CD14-positive monocyte (primary cell): Measurements from ENCODE around the gene ZP2. TPM values are rescaled to one million over a fixed set of nuclear protein-coding genes. Genes with fewer than 3 reads are reported as not detected.

ENCODE experiments used
- DNase-seq, 3 donors: peaks; one replicate each; pipeline ENCODE4 v3.0.0-alpha.2; 2011 to 2022
- H2AFZ ChIP-seq: 2 replicates; pipeline ENCODE4 v1.6.0; 2012; ENCODE audit warnings: mild to moderate bottlenecking, low read depth, low read length, inconsistent platforms; ENCODE audit not compliant: insufficient read depth, poor library complexity, severe bottlenecking
- H3K27ac ChIP-seq, 2 donors: 1 replicate in 1 of 2; 2 replicates in 1 of 2; pipeline ENCODE4 v1.5.1; 2012 to 2013; ENCODE audit warnings: low read length in 2 of 2, control low read depth in 1 of 2, inconsistent platforms in 1 of 2, low read depth in 1 of 2, mild to moderate bottlenecking in 1 of 2
- H3K27me3 ChIP-seq, 2 donors: one replicate each; pipeline versions ENCODE4 v1.6.0 to v1.6.1; 2011 to 2013; ENCODE audit warnings: low read length in 2 of 2; ENCODE audit not compliant: control insufficient read depth in 2 of 2, insufficient read depth in 2 of 2
- H3K36me3 ChIP-seq, 2 donors: replicated peaks in 1 of 2; 1 replicate in 1 of 2; 2 replicates in 1 of 2; pipeline versions ENCODE4 v1.5.1 to v1.6.1; 2012 to 2013; ENCODE audit warnings: low read length in 2 of 2, control low read depth in 1 of 2, inconsistent platforms in 1 of 2, mild to moderate bottlenecking in 1 of 2; ENCODE audit not compliant: insufficient read depth in 2 of 2, control insufficient read depth in 1 of 2
- H3K4me1 ChIP-seq, 2 donors: 1 replicate in 1 of 2; 2 replicates in 1 of 2; pipeline versions ENCODE4 v1.5.1 to v1.6.1; 2012 to 2013; ENCODE audit warnings: low read length in 2 of 2, control low read depth in 1 of 2, inconsistent platforms in 1 of 2, mild to moderate bottlenecking in 1 of 2, moderate library complexity in 1 of 2; ENCODE audit not compliant: insufficient read depth in 2 of 2, control insufficient read depth in 1 of 2
- H3K4me2 ChIP-seq: replicated peaks from 2 replicates; pipeline ENCODE3; 2012; ENCODE audit warnings: low read length, moderate library complexity, mild to moderate bottlenecking; ENCODE audit not compliant: poor library complexity, severe bottlenecking; ENCODE audit errors: extremely low read depth
- H3K4me3 ChIP-seq, 3 experiments: fragments of 200-600 bp in 1 of 3; sonication (generic) in 1 of 3; replicated peaks in 1 of 3; 1 replicate in 2 of 3; 2 replicates in 1 of 3; pipeline ENCODE4 v1.5.1; 2011 to 2013; ENCODE audit warnings: low read length in 3 of 3, mild to moderate bottlenecking in 3 of 3, control low read depth in 2 of 3, low read depth in 2 of 3, inconsistent platforms in 1 of 3, moderate library complexity in 1 of 3
- H3K79me2 ChIP-seq: 2 replicates; pipeline ENCODE4 v1.6.0; 2012; ENCODE audit warnings: mild to moderate bottlenecking, control low read depth, inconsistent platforms, low read length, moderate library complexity; ENCODE audit not compliant: insufficient read depth
- H3K9ac ChIP-seq: 2 replicates; pipeline ENCODE4 v1.6.0; 2017; ENCODE audit warnings: low read length, mild to moderate bottlenecking; ENCODE audit not compliant: insufficient read depth, poor library complexity, severe bottlenecking
- H3K9me3 ChIP-seq, 2 donors: replicated peaks in 1 of 2; 1 replicate in 1 of 2; 2 replicates in 1 of 2; pipeline versions ENCODE4 v1.5.1 to v1.6.1; 2012 to 2013; ENCODE audit warnings: low read length in 2 of 2, control low read depth in 1 of 2; ENCODE audit not compliant: control insufficient read depth in 1 of 2, insufficient read depth in 1 of 2
- H4K20me1 ChIP-seq: 2 replicates; pipeline ENCODE4 v1.6.0; 2012; ENCODE audit warnings: mild to moderate bottlenecking, low read length, control low read depth, moderate library complexity; ENCODE audit not compliant: insufficient read depth
- H3K27ac Mint-ChIP-seq, 7 donors: one replicate each; pipeline ENCODE4 v1.8.0; 2020; ENCODE audit warnings: mild to moderate bottlenecking in 7 of 7, mixed read lengths in 7 of 7, moderate library complexity in 6 of 7, inconsistent platforms in 2 of 7
- H3K27me3 Mint-ChIP-seq, 3 donors: one replicate each; pipeline ENCODE4 v1.8.0; 2021 to 2022; ENCODE audit warnings: low read depth in 3 of 3, mild to moderate bottlenecking in 3 of 3, mixed read lengths in 3 of 3, moderate library complexity in 3 of 3, inconsistent platforms in 1 of 3
- H3K36me3 Mint-ChIP-seq, 2 donors: one replicate each; pipeline ENCODE4 v1.8.0; 2020; ENCODE audit warnings: mixed read lengths in 2 of 2, inconsistent platforms in 1 of 2, mild to moderate bottlenecking in 1 of 2
- H3K4me1 Mint-ChIP-seq: one replicate; pipeline ENCODE4 v1.8.0; 2020; ENCODE audit warnings: mild to moderate bottlenecking, mixed read lengths
- H3K4me3 Mint-ChIP-seq, 2 donors: one replicate each; pipeline ENCODE4 v1.8.0; 2020; ENCODE audit warnings: mild to moderate bottlenecking in 2 of 2, mixed read lengths in 2 of 2, moderate library complexity in 1 of 2
- H3K9me3 Mint-ChIP-seq, 7 donors: one replicate each; pipeline ENCODE4 v1.8.0; 2020 to 2022; ENCODE audit warnings: mixed read lengths in 7 of 7, mild to moderate bottlenecking in 6 of 7, moderate library complexity in 6 of 7, inconsistent platforms in 2 of 7
- CTCF ChIP-seq: fragments of 200-600 bp; IDR thresholded peaks from one replicate; pipeline ENCODE4 v1.8.0; 2022; ENCODE audit warnings: antibody characterized with exemption, mild to moderate bottlenecking
- WGBS: methylation state at CpG from one replicate; pipeline ENCODE4 v1.1.5; 2013; ENCODE audit warnings: missing lambda C conversion rate; ENCODE audit not compliant: insufficient coverage; 5-methylcytosine and 5-hydroxymethylcytosine counted together
- intact Hi-C, 2 donors: fragments of 100-400 bp; cut with micrococcal nuclease; formaldehyde crosslinking; loops; one replicate each; pipeline versions ENCODE4 v1.15.0 to v1.15.1; 2023
- polyA plus RNA-seq, 3 donors: library from polyadenylated mRNA; depleted of rRNA in 1 of 3; unstranded in 2 of 3; stranded (reverse) in 1 of 3; fragments of 300-500 nt in 2 of 3; fragments of >200 nt in 1 of 3; fragmentation: Illumina TruSeq in 2 of 3; gene quantifications; 1 replicate in 2 of 3; 2 replicates in 1 of 3; pipeline ENCODE4 v1.2.3, GENCODE V29; 2012 to 2021

ZP2 gene
- polyA plus RNA-seq, 3 donors = not detected

GRCh38 chr16:21222495-21223337 is 11.3 kb upstream of the ZP2 start:
- Mint-ChIP-seq H3K9me3 (no peaks in the 10 kb centered on the region), H3K27me3 (peaks cover 10 to 37% (median 25%) of the 10 kb centered on the region in 3 donors), H3K27ac (no peak overlapping the region), H3K4me1 (peaks cover under 1% of the 10 kb centered on the region), H3K4me3 (no peak overlapping the region), H3K36me3 (no peaks in the 10 kb centered on the region)
- DNase-seq = no peak
- H2AFZ ChIP-seq = no peak overlapping the region
- intact Hi-C loops = no loop called here
- H4K20me1 ChIP-seq = no peaks in the 10 kb centered on the region
- no peak overlapping the region for H3K4me2 ChIP-seq
- no peaks in the 10 kb centered on the region for H3K4me1 ChIP-seq
- H3K9ac ChIP-seq = no peak overlapping the region
- no peaks in the 10 kb centered on the region for H3K9me3 ChIP-seq
- no peaks in the 10 kb centered on the region for H3K36me3 ChIP-seq
- WGBS = 87% methylated on average over 3 of the region's 4 CpGs
- TF ChIP-seq CTCF = no peak
- no peak overlapping the region for H3K27ac ChIP-seq
- peaks cover 2 to 21% of the 10 kb centered on the region in 2 donors for H3K27me3 ChIP-seq
- H3K4me3 ChIP-seq = no peak overlapping the region
- H3K79me2 ChIP-seq = no peaks in the 10 kb centered on the region

- H3K9me3 Mint-ChIP-seq = no peaks in the 10 kb centered on the region
- no peaks in the 10 kb centered on the region for H3K4me1 Mint-ChIP-seq
- H3K4me1 ChIP-seq = no peaks in the 10 kb centered on the region
- no peak overlapping the region for H3K4me3 Mint-ChIP-seq
- no peak for TF ChIP-seq CTCF
- H3K9me3 ChIP-seq = no peaks in the 10 kb centered on the region
- intact Hi-C loops = no loop called here
- H3K36me3 ChIP-seq = no peaks in the 10 kb centered on the region
- no peak overlapping the region for H3K27ac ChIP-seq
- no peaks in the 10 kb centered on the region for H4K20me1 ChIP-seq
- no peak overlapping the region for H3K27ac Mint-ChIP-seq
- peaks cover 2 to 21% of the 10 kb centered on the region in 2 donors for H3K27me3 ChIP-seq
- H3K4me2 ChIP-seq = no peak overlapping the region
- no peak overlapping the region for H3K9ac ChIP-seq
- no peak overlapping the region for H2AFZ ChIP-seq
- DNase-seq = no peak
- no peaks in the 10 kb centered on the region for H3K79me2 ChIP-seq
- H3K4me3 ChIP-seq = no peak overlapping the region
- WGBS = no CpG with 5 or more reads among the region's 2 CpGs
- H3K27me3 Mint-ChIP-seq = peaks cover 13 to 31% (median 26%) of the 10 kb centered on the region in 3 donors
- H3K36me3 Mint-ChIP-seq = no peaks in the 10 kb centered on the region
Observed at GRCh38 chr16:21219551-21219950, 8.2 kb upstream of the ZP2 start.
